Skeletal muscle tissue (tissue), 4 donors: ENCODE results near the gene EPS8L1. TPM values are rescaled to one million over a fixed set of nuclear protein-coding genes. Genes with fewer than 3 reads are reported as not detected.
"Not testable (repeated sequence)": the region's sequence is repeated elsewhere in the genome, so short reads cannot be mapped to it uniquely, and the experiment has no call there.

Experiments
- H3K27ac ChIP-seq: one replicate; pipeline ENCODE4 v1.7.0; 2013; ENCODE audit warnings: mild to moderate bottlenecking, low read depth, low read length, inconsistent platforms
- H3K27me3 ChIP-seq, 3 donors: one replicate each; pipeline ENCODE4 v1.7.0; 2013; ENCODE audit warnings: low read length in 3 of 3; ENCODE audit not compliant: control insufficient read depth in 3 of 3, insufficient read depth in 3 of 3
- H3K36me3 ChIP-seq, 3 donors: one replicate each; pipeline ENCODE4 v1.7.0; 2013; ENCODE audit warnings: low read length in 3 of 3; ENCODE audit not compliant: control insufficient read depth in 3 of 3, insufficient read depth in 3 of 3
- H3K4me1 ChIP-seq, 3 donors: one replicate each; pipeline ENCODE4 v1.7.0; 2013; ENCODE audit warnings: low read length in 3 of 3, mild to moderate bottlenecking in 3 of 3; ENCODE audit not compliant: control insufficient read depth in 3 of 3, insufficient read depth in 3 of 3
- H3K4me3 ChIP-seq, 3 donors: one replicate each; pipeline ENCODE4 v1.7.0; 2013; ENCODE audit warnings: low read length in 3 of 3
- H3K9ac ChIP-seq, 3 donors: one replicate each; pipeline ENCODE4 v1.7.0; 2013; ENCODE audit warnings: low read length in 3 of 3, mild to moderate bottlenecking in 3 of 3, moderate library complexity in 2 of 3, low read depth in 1 of 3
- H3K9me3 ChIP-seq, 3 donors: one replicate each; pipeline ENCODE4 v1.7.0; 2013; ENCODE audit warnings: low read length in 3 of 3; ENCODE audit not compliant: control insufficient read depth in 3 of 3
- total RNA-seq: library from RNA; depleted of rRNA; stranded (reverse); fragments of >200 nt; gene quantifications from one replicate; pipeline ENCODE4 v1.2.3, GENCODE V29; 2014
- donor health status: Osteomylitis.

Gene EPS8L1
- 1.0 TPM for total RNA-seq

GRCh38 chr19:55075371-55075998, at the start of gene EPS8L1:
TSS of gene EPS8L1 (plus strand) at chr19:55075869. CDS start at chr19:55076445, 576 bp downstream.
- Histone ChIP-seq H3K4me3 (no peak within 1 kb of the TSS), H3K9ac (no peak within 1 kb of the TSS)

GRCh38 chr19:55027140-55027471, 48.6 kb upstream of the EPS8L1 start:
- not testable (repeated sequence) for H3K9ac ChIP-seq, H3K27ac ChIP-seq, H3K4me3 ChIP-seq

More at GRCh38 chr19:55075371-55075998, at the start of gene EPS8L1:
- Histone ChIP-seq H3K27me3 (peaks cover 45 to 63% (median 46%) of the 10 kb centered on the region in 3 donors), H3K4me1 (peaks cover 2 to 4% (median 3%) of the 10 kb centered on the region in 3 donors), H3K9me3 (peaks cover 0 to 5% (median 0%) of the 10 kb centered on the region in 3 donors), H3K27ac (no peak within 1 kb of the TSS), H3K36me3 (no peaks in the 10 kb centered on the region)

GRCh38 chr19:55027472-55028337, 48.0 kb upstream of the EPS8L1 start:
- Histone ChIP-seq H3K4me3 (no peak overlapping the region), H3K27ac (no peak overlapping the region), H3K27me3 (no peaks in the 10 kb centered on the region), H3K9me3 (no peaks in the 10 kb centered on the region), H3K9ac (no peak overlapping the region), H3K36me3 (peaks cover 0 to 3% (median 0%) of the 10 kb centered on the region in 3 donors), H3K4me1 (no peaks in the 10 kb centered on the region)

More at GRCh38 chr19:55027140-55027471, 48.6 kb upstream of the EPS8L1 start:
- not testable (repeated sequence) for H3K36me3 ChIP-seq, H3K4me1 ChIP-seq, H3K9me3 ChIP-seq, H3K27me3 ChIP-seq

- no peak overlapping the region for H3K27ac ChIP-seq
- H3K36me3 ChIP-seq: peaks cover 0 to 3% (median 0%) of the 10 kb centered on the region in 3 donors
- H3K4me1 ChIP-seq: no peaks in the 10 kb centered on the region
- no peak overlapping the region for H3K9ac ChIP-seq
- no peaks in the 10 kb centered on the region for H3K27me3 ChIP-seq
- H3K4me3 ChIP-seq: no peak overlapping the region
- H3K9me3 ChIP-seq: no peaks in the 10 kb centered on the region
These were observed 46.9 kb upstream of the EPS8L1 start for GRCh38 chr19:55028757-55029156.

- H3K9ac ChIP-seq: no peak overlapping the region
- no peak overlapping the region for H3K4me3 ChIP-seq
- no peaks in the 10 kb centered on the region for H3K9me3 ChIP-seq
- no peak overlapping the region for H3K27ac ChIP-seq
- H3K27me3 ChIP-seq: no peaks in the 10 kb centered on the region
- H3K36me3 ChIP-seq: no peaks in the 10 kb centered on the region
- no peaks in the 10 kb centered on the region for H3K4me1 ChIP-seq
These were observed 44.5 kb upstream of the EPS8L1 start for GRCh38 chr19:55031178-55031577.

GRCh38 chr19:55032170-55032800, 43.4 kb upstream of the EPS8L1 start:
- H3K4me3 ChIP-seq: no peak overlapping the region

GRCh38 chr19:55032976-55033643, 42.6 kb upstream of the EPS8L1 start:
- H3K4me1 ChIP-seq, H3K9ac ChIP-seq, H3K4me3 ChIP-seq, H3K9me3 ChIP-seq, H3K27ac ChIP-seq, H3K36me3 ChIP-seq, H3K27me3 ChIP-seq: not testable (repeated sequence)

More at GRCh38 chr19:55032170-55032800, 43.4 kb upstream of the EPS8L1 start:
- Histone ChIP-seq H3K4me1 (no peaks in the 10 kb centered on the region), H3K36me3 (no peaks in the 10 kb centered on the region), H3K9ac (no peak overlapping the region), H3K27ac (no peak overlapping the region), H3K27me3 (no peaks in the 10 kb centered on the region), H3K9me3 (no peaks in the 10 kb centered on the region)

GRCh38 chr19:55034751-55035150, 40.9 kb upstream of the EPS8L1 start:
- H3K36me3 ChIP-seq: no peaks in the 10 kb centered on the region
- no peak overlapping the region for H3K4me3 ChIP-seq
- H3K27ac ChIP-seq: no peak overlapping the region
- no peaks in the 10 kb centered on the region for H3K9me3 ChIP-seq
- no peaks in the 10 kb centered on the region for H3K4me1 ChIP-seq
- H3K27me3 ChIP-seq: no peaks in the 10 kb centered on the region
- H3K9ac ChIP-seq: no peak overlapping the region

GRCh38 chr19:55036058-55036457, 39.6 kb upstream of the EPS8L1 start:
- H3K27me3 ChIP-seq: no peaks in the 10 kb centered on the region
- no peaks in the 10 kb centered on the region for H3K4me1 ChIP-seq
- no peak overlapping the region for H3K27ac ChIP-seq
- no peak overlapping the region for H3K4me3 ChIP-seq
- H3K36me3 ChIP-seq: no peaks in the 10 kb centered on the region
- no peak overlapping the region for H3K9ac ChIP-seq
- no peaks in the 10 kb centered on the region for H3K9me3 ChIP-seq
